Skin of body (tissue), 2 donors: Measurements from ENCODE around the gene RHOXF2B. TPM values are rescaled to one million over a fixed set of nuclear protein-coding genes. Genes with fewer than 3 reads are reported as not detected.
"Not testable (repeated sequence)": the region's sequence is repeated elsewhere in the genome, so short reads cannot be mapped to it uniquely, and the experiment has no call there.

Experiments used
- DNase-seq: peaks from one replicate; lab custom pipeline; 2025; lab: John Stamatoyannopoulos, UW
- total RNA-seq: library from RNA; depleted of rRNA; stranded (reverse); fragments of >200 nt; gene quantifications from one replicate; pipeline ENCODE4 v1.2.3, GENCODE V29; 2014

Gene RHOXF2B
- total RNA-seq: not detected

- DNase-seq: not testable (repeated sequence)
Observed at GRCh38 chrX:120077590-120077989, at the start of gene RHOXF2B. TSS of gene RHOXF2B (minus strand) at chrX:120077690. CDS start at chrX:120077552, 138 bp downstream.

GRCh38 chrX:120125444-120125843 lies 48.0 kb upstream of the RHOXF2B start:
- no peak for DNase-seq

GRCh38 chrX:120120223-120120622 lies 42.7 kb upstream of the RHOXF2B start:
- DNase-seq: no peak

DNA sequence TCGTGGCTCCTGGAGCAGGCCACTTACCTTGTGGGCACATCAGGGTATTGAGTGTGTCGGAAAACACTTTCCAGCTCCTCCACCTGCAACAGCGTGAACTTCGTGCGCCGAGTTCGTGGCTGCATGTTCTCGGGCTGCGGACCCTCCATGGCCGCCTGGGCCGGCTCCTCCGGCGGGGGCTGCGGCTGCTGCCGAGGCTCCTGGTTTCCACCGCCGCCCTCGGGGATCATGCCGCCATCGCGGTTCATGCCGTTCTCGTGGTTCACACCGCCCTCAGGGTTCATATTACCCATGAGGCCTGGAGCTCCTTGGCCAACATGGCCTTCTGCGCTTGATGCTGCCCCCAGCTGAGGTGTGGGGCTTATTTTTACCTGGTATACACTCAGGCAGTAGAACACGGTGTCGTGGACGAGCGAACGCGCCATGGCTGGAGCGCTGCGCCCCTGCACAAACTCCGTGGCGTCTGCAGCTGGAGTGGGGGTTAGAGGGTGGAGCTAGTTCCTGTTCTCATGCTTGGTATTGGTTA lies 38.0 kb upstream of the RHOXF2B start, which contains the start of gene RHOXF1:
TSS of gene RHOXF1 (minus strand) at position 476 of the 526 bp plus-strand sequence. CDS start at position 425, 51 bp downstream.
- DNase-seq: no peak

GRCh38 chrX:120111611-120112010 lies 34.1 kb upstream of the RHOXF2B start:
- no peak for DNase-seq

DNA sequence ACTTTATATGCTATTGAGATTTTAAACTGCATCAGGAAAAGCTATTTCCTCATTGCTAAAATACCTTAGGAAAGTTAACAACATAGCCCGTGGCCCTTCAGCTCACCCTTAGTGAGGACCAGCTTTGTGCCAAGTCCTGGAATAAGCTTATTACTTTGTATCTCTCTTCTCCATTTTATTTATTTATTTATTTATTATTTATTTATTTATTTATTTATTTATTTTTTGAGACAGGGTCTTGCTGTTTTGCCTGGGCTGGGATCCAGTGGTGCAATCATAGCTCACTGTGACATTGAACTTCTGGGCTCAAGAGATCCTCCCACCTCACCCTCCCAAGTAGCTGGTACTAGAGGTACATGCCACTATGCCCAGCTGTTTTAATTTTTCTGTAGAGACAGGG lies 31.9 kb upstream of the RHOXF2B start:
- no peak for DNase-seq

GRCh38 chrX:120104707-120105106 lies 27.2 kb upstream of the RHOXF2B start:
- not testable (repeated sequence) for DNase-seq

DNA sequence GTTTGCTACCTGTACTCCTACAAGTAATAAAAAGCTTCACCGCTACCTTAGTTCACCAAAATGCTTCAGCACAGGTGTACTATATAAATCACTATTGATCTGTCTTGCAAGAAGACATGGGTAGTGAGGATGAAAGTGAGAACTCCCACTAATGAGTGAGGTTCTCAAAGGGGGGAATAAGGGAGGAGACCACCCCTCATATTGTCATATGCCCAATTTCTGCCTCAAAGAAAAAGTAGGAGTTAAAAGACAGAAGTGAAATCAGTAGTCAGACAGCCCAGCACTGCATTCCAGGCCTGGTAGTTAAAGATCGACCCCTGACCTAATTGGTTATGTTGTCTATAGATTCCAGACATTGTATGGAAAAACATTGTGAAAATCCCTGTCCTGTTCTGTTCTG lies 23.6 kb upstream of the RHOXF2B start:
- not testable (repeated sequence) for DNase-seq

- no peak for DNase-seq
Observed at GRCh38 chrX:120090208-120090607, 12.7 kb upstream of the RHOXF2B start.

DNA sequence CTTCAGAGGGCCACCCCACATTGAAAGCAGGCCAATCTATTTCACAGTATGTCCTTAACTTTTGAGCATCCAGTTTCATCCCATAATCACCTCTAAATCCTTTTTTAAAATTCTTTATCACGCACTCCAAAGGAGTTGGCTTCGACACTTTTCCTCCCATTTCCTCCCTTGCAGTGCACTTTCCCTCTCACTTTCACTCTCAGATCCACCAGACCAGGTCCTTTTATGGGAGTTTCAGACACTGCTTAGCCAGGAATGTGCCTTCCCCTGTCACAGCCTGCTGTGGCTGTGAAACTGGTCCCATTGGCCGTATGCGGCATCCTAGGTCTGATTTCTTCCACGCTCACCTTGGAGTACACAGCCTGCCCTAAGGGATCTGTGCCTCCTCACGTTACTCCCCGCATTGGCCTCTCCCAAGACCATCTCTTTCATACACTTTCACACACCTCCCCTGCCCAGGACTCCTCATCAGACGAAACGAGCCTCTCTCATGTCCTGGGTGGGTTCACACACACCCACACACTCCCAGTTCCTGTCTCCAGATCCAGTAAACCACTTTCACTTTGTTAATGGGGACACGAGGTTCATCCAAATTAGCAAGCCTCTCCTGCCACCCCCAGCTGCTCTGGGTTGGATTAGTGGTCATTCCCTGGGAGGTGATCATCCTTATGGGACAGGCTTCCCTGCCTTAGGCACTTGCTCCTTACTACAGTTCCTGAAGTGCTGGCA lies 10.0 kb upstream of the RHOXF2B start:
- no peak for DNase-seq

DNA sequence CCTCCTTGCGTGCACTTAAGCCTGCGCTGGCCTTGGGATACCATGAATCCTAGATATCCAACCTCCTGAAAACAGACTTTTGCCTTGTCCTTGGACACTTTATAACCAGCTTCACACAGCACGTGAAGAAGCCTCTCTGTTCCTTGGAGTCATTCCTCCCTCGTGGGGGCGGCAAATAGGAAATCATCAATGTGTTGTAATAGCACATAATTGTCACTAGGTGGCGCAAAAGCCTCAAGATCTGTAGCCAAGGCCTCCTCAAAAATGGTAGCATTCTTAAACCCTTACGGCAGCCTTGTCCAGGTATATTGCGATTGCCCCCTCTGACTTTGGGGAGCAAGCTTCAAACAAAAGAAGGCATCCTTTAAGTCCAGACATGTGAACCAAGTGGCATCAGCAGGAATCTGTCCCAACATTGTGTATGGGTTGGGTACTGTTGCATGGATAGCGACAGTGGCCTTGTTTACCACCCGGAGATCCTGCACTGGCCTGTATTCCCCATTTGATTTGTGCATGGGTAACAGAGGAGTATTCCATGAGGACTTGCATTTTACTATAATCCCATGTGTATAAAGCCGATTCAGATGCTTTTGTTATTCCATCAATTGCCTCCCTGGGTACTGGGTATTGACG lies 8.2 kb upstream of the RHOXF2B start:
- DNase-seq: not testable (repeated sequence)

- DNase-seq: not testable (repeated sequence)
Observed at GRCh38 chrX:120066169-120066568, 11.3 kb downstream of the RHOXF2B start.

GRCh38 chrX:120042712-120043111 lies 34.8 kb downstream of the RHOXF2B start:
- not testable (repeated sequence) for DNase-seq

DNA sequence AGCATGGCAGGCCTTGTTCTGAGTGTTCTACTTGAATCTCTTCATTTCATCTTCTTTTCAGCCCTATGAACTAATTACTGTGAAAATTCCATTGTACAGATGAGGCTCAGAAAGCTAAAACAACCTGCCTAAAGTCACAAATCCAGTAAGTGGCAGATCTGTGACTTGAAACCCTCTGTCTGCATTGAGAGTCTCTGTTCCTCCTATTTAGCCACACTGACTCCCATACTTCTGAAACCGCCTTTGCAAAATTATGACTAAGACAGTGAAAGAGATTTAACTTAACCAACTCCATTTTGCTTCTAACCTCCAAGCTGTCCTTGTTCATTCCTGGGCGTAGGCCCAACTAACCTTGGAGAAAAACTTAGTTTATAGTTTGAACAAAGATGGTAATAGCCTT lies 35.2 kb downstream of the RHOXF2B start:
- not testable (repeated sequence) for DNase-seq

GRCh38 chrX:120040176-120040575 lies 37.3 kb downstream of the RHOXF2B start:
- DNase-seq: not testable (repeated sequence)

DNA sequence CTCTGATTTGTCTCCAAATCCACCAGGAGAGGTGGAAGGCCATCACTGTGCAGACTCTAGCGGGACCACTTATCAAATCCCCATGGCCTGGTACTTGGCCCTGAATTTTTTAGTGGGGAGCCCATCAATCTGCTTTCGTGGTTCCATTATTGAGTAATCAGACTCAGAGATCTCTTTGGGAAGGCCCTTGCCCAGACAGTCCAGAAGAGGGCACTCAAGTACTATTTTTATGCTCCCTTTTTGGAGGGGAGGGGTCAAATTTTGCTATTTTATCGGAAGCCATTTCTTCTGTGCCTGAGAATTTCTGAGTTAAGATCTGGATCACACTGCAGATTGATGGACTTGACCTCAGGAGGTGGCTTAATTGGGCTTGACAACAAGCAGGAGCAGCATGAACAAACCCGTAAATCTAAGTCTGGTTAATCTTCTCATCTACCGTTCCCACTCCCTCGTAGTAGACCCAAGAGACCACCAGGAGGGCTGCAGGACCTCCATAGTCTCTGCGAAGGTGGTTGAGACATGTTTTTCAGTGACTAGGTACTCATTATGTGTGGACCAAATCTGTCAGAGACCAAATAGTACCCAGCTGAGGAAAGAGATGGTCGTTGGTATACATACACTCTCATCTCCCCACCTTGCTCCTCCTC lies 38.3 kb downstream of the RHOXF2B start:
- not testable (repeated sequence) for DNase-seq

DNA sequence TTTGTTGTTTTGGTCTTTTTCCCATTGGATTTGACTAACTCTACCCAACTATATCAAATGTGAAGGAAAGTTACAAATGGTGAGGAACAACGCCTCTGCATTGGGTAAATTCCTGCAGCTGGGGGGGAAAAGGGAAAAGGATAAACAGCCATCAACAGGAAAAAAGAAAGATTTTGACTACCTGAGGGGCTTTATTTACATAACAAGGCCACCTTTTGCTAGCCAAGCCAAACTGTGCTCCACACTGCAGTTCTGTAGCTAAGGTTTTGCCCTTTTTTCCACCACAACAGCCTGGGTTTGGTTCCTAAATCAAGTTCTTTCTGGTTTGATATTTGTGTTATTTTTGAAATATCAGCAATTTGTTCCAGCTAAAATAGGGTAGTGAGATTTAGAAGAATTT lies 40.8 kb downstream of the RHOXF2B start:
- no peak for DNase-seq

GRCh38 chrX:120035522-120036309 lies 41.8 kb downstream of the RHOXF2B start:
- not testable (repeated sequence) for DNase-seq

GRCh38 chrX:120029354-120029753 lies 48.1 kb downstream of the RHOXF2B start:
- DNase-seq: no peak

- DNase-seq: no peak
Observed at GRCh38 chrX:120023259-120023658, 54.2 kb downstream of the RHOXF2B start.

- no peak for DNase-seq
Observed at GRCh38 chrX:120022763-120023162, 54.7 kb downstream of the RHOXF2B start.
